HTERT RPE-1 (cell line): ENCODE data around the gene ASPN.
"Not testable (repeated sequence)": the region's sequence is repeated elsewhere in the genome, so short reads cannot be mapped to it uniquely, and the experiment has no call there.

Experiments
- in situ Hi-C: fragments of 300-500 bp; cut with MboI; formaldehyde crosslinking; loops from 4 replicates; pipeline ENCODE4 v1.14.3; 2020; ENCODE audit warnings: low sequenced_read_pairs

ASPN gene

DNA sequence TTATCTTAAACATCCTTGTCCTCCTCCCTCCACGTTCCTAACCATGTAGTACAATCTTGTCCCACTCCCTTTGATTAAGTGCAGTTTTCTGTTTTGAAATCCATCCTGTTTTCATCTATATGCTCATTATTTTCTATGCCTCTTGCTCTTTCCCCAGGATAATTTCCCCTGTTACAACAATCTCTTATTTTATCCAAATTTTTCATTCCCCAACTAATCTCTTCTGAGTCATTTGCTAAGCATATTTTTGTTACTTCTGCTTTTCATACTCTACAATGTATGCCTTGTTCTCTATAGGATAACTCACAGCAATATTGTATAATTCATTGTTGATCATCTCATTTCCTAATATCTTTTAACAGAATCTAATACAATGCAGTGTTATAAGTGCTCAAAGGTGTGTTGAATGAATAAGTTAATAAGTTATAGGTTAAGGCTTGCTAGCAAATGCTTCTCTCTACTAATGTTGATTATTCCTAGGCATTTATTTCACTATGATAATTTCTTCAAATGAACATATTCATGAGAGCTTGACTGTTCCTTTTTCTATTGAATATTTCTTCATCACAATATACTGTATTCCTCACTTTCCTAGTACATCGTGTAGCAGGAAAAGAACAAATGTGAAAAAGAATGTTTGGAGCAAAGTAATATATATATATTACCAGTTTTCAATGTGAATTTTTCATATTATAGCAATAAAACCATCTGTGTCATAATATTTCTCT lies 59.5 kb downstream of the ASPN start:
- in situ Hi-C loops = no loop called here

- in situ Hi-C loops = no loop called here
Measured at GRCh38 chr9:92414566-92414965, 67.7 kb downstream of the ASPN start.

DNA sequence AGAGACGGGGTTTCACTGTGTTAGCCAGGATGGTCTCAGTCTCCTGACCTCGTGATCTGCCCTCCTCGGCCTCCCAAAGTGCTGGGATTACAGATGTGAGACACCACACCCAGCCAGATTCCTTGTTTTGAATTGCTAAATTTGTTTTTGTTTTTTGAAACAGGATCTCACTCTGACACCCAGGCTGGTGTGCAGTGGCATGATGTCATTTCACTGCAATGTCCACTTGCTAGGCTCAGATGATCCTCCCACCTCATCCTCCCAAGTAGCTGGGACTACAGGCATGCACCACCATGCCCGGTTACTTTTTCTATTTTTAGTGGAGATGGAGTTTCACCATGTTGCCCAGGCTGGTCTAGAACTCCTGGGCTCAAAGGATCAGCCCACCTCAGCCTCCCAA lies 71.1 kb downstream of the ASPN start:
- in situ Hi-C loops = not testable (repeated sequence)

- in situ Hi-C loops = no loop called here
Measured at GRCh38 chr9:92408747-92409478, 73.4 kb downstream of the ASPN start.

GRCh38 chr9:92407818-92408217 lies 74.5 kb downstream of the ASPN start:
- in situ Hi-C loops = no loop called here

DNA sequence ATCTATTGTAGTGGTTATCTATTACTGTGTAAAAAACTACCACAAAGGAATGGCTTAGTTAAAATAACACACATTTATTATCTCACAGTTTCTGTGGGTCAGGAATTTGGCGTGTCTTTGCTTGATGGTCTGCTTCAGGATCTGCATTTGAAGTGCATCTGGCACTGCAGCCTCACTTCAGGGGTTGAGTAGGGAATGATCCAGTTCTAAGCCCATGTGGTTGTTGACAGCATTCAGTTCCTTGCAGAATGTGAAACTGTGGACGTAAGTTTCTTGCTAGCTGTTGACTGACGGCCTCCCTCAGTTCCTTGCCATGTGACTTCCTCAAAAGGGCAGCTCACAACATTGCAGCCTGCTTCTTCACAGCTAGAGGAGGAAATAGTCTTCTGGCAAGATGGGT lies 75.8 kb downstream of the ASPN start:
- in situ Hi-C loops = no loop called here
